Parathyroid adenoma (tissue), 2 donors: ENCODE measurements around the gene BBS9.

Experiments
- H2AFZ ChIP-seq: fragments of 300-600 bp; sonication (generic); one replicate; pipeline ENCODE4 v1.7.0; 2017; ENCODE audit warnings: antibody characterized with exemption, mild to moderate bottlenecking
- H3K27ac ChIP-seq: fragments of 300-600 bp; sonication (generic); one replicate; pipeline ENCODE4 v1.7.0; 2017
- H3K27me3 ChIP-seq: fragments of 300-600 bp; sonication (generic); one replicate; pipeline ENCODE4 v1.7.0; 2017; ENCODE audit warnings: low read length; ENCODE audit not compliant: control insufficient read depth, insufficient read depth
- H3K36me3 ChIP-seq: fragments of 300-600 bp; sonication (generic); one replicate; pipeline ENCODE4 v1.7.0; 2017; ENCODE audit warnings: low read length; ENCODE audit not compliant: control insufficient read depth, insufficient read depth
- H3K4me1 ChIP-seq: fragments of 300-600 bp; sonication (generic); one replicate; pipeline ENCODE4 v1.7.0; 2017; ENCODE audit warnings: control low read depth
- H3K4me2 ChIP-seq: fragments of 300-600 bp; sonication (generic); one replicate; pipeline ENCODE4 v1.7.0; 2017; ENCODE audit warnings: low read length
- H3K4me3 ChIP-seq: fragments of 300-600 bp; sonication (generic); one replicate; pipeline ENCODE4 v1.7.0; 2017; ENCODE audit warnings: low read depth, low read length
- H3K79me2 ChIP-seq: fragments of 300-600 bp; sonication (generic); one replicate; pipeline ENCODE4 v1.7.0; 2017; ENCODE audit warnings: control low read depth
- H3K9ac ChIP-seq: fragments of 300-600 bp; sonication (generic); one replicate; pipeline ENCODE4 v1.7.0; 2017; ENCODE audit warnings: mild to moderate bottlenecking
- H3K9me3 ChIP-seq: fragments of 300-600 bp; sonication (generic); one replicate; pipeline ENCODE4 v1.7.0; 2017; ENCODE audit warnings: low read length; ENCODE audit not compliant: control insufficient read depth
- CTCF ChIP-seq: fragments of 300-600 bp; sonication (generic); IDR thresholded peaks from one replicate; pipeline ENCODE4 v1.7.0; 2017; ENCODE audit warnings: antibody characterized with exemption, mild to moderate bottlenecking
- donor health status: primary hyperparathyroidism.

Gene BBS9

GRCh38 chr7:33128990-33129805 is at the start of gene BBS9:
BBS9 (plus strand) TSS chr7:33129564; CDS start chr7:33146253, 16,689 bp downstream.
- H2AFZ ChIP-seq: peak within 1 kb of the TSS; percentile 97
- no peak for TF ChIP-seq CTCF
- H3K4me2 ChIP-seq: peak within 1 kb of the TSS; percentile 75
- no peaks in the 10 kb centered on the region for H3K4me1 ChIP-seq
- no peak within 1 kb of the TSS for H3K9ac ChIP-seq
- H3K9me3 ChIP-seq: no peaks in the 10 kb centered on the region
- peak within 1 kb of the TSS; percentile 82 for H3K27ac ChIP-seq
- H3K27me3 ChIP-seq: no peaks in the 10 kb centered on the region
- H3K36me3 ChIP-seq: no peaks in the 10 kb centered on the region
- H3K79me2 ChIP-seq: peaks cover 5% of the 10 kb centered on the region
- peak within 1 kb of the TSS; percentile 82 for H3K4me3 ChIP-seq

GRCh38 chr7:33079763-33080690 is 49.3 kb upstream of the BBS9 start:
- no peak overlapping the region for H3K9ac ChIP-seq
- no peak overlapping the region for H2AFZ ChIP-seq
- H3K9me3 ChIP-seq: no peaks in the 10 kb centered on the region
- no peak overlapping the region for H3K4me3 ChIP-seq
- H3K27me3 ChIP-seq: no peaks in the 10 kb centered on the region
- H3K4me2 ChIP-seq: no peak overlapping the region
- no peak overlapping the region for H3K27ac ChIP-seq
- H3K79me2 ChIP-seq: no peaks in the 10 kb centered on the region
- TF ChIP-seq CTCF: no peak
- no peaks in the 10 kb centered on the region for H3K4me1 ChIP-seq
- H3K36me3 ChIP-seq: no peaks in the 10 kb centered on the region

GRCh38 chr7:33087356-33087755 is 42.0 kb upstream of the BBS9 start:
- H3K4me1 ChIP-seq: peaks cover 6% of the 10 kb centered on the region
- H3K9me3 ChIP-seq: no peaks in the 10 kb centered on the region
- no peaks in the 10 kb centered on the region for H3K27me3 ChIP-seq
- H3K4me3 ChIP-seq: no peak overlapping the region
- H3K79me2 ChIP-seq: no peaks in the 10 kb centered on the region
- H3K27ac ChIP-seq: no peak overlapping the region
- no peak overlapping the region for H2AFZ ChIP-seq
- H3K36me3 ChIP-seq: no peaks in the 10 kb centered on the region
- H3K4me2 ChIP-seq: no peak overlapping the region
- H3K9ac ChIP-seq: no peak overlapping the region
- TF ChIP-seq CTCF: no peak

GRCh38 chr7:33087858-33088257 is 41.5 kb upstream of the BBS9 start:
- H3K4me1 ChIP-seq: peaks cover 6% of the 10 kb centered on the region
- no peak overlapping the region for H3K4me2 ChIP-seq
- no peaks in the 10 kb centered on the region for H3K36me3 ChIP-seq
- H2AFZ ChIP-seq: no peak overlapping the region
- no peak for TF ChIP-seq CTCF
- H3K79me2 ChIP-seq: no peaks in the 10 kb centered on the region
- no peak overlapping the region for H3K27ac ChIP-seq
- no peaks in the 10 kb centered on the region for H3K9me3 ChIP-seq
- H3K4me3 ChIP-seq: no peak overlapping the region
- H3K27me3 ChIP-seq: no peaks in the 10 kb centered on the region
- no peak overlapping the region for H3K9ac ChIP-seq
